ENCODE results near the gene NLRP1.

The NLRP1 gene

GRCh38 chr17:5584383-5585286, at the start of gene NLRP1:
Gene NLRP1, minus strand, starts transcription at chr17:5584509. Its CDS starts 552 bp downstream, at chr17:5583957.
- DNase-seq: peak in 40 of 58 donors; percentile 12 to 71 (median 36)

GRCh38 chr17:5631958-5632590, 47.8 kb upstream of the NLRP1 start:
- DNase-seq: no peak

- DNase-seq: no peak
Observed at GRCh38 chr17:5630434-5630833, 46.1 kb upstream of the NLRP1 start.

GRCh38 chr17:5629128-5629527, 44.8 kb upstream of the NLRP1 start:
- DNase-seq: peak in 2 of 58 donors; percentile 19 to 31

- no peak for DNase-seq
Observed at GRCh38 chr17:5628262-5628661, 44.0 kb upstream of the NLRP1 start.

- DNase-seq: no peak
Observed at GRCh38 chr17:5624211-5624610, 39.9 kb upstream of the NLRP1 start.

- DNase-seq: no peak
Observed at GRCh38 chr17:5621729-5622128, 37.4 kb upstream of the NLRP1 start.

- DNase-seq: no peak
Observed at GRCh38 chr17:5621026-5621425, 36.7 kb upstream of the NLRP1 start.

- DNase-seq: no peak
Observed at GRCh38 chr17:5619088-5619740, 34.9 kb upstream of the NLRP1 start.

- DNase-seq: no peak
Observed at GRCh38 chr17:5618476-5618875, 34.2 kb upstream of the NLRP1 start.

GRCh38 chr17:5615476-5615875, 31.2 kb upstream of the NLRP1 start:
- peak in 1 of 58 donors; percentile 37 for DNase-seq

- no peak for DNase-seq
Observed at GRCh38 chr17:5610956-5611355, 26.6 kb upstream of the NLRP1 start.

GRCh38 chr17:5608399-5609112, 24.2 kb upstream of the NLRP1 start:
- DNase-seq: no peak

GRCh38 chr17:5607946-5608345, 23.6 kb upstream of the NLRP1 start:
- no peak for DNase-seq

GRCh38 chr17:5605452-5605851, 21.1 kb upstream of the NLRP1 start:
- no peak for DNase-seq

- no peak for DNase-seq
Observed at GRCh38 chr17:5600041-5600440, 15.7 kb upstream of the NLRP1 start.

- peak in 1 of 58 donors; percentile 10 for DNase-seq
Observed at GRCh38 chr17:5598457-5598856, 14.1 kb upstream of the NLRP1 start.

GRCh38 chr17:5596421-5596820, 12.1 kb upstream of the NLRP1 start:
- DNase-seq: no peak

- DNase-seq: no peak
Observed at GRCh38 chr17:5595831-5596230, 11.5 kb upstream of the NLRP1 start.

- peak in 1 of 58 donors; percentile 55 for DNase-seq
Observed at GRCh38 chr17:5592382-5592781, 8.1 kb upstream of the NLRP1 start.

- no peak for DNase-seq
Observed at GRCh38 chr17:5591966-5592365, 7.7 kb upstream of the NLRP1 start.
